PFSK-1 (cell line): ENCODE data around the gene EI24.

Experiments
- FOXP2 ChIP-seq: optimal IDR thresholded peaks from 2 replicates; pipeline ENCODE3; 2011; ENCODE audit warnings: borderline replicate concordance, control low read depth, inconsistent platforms; ENCODE audit not compliant: insufficient read depth; ENCODE audit errors: extremely low read length, extremely low read depth
- POLR2AphosphoS5 ChIP-seq: IDR thresholded peaks from 2 replicates; pipeline ENCODE4 v1.6.1; 2012; ENCODE audit warnings: low read depth, mild to moderate bottlenecking, control low read depth, low read length, moderate library complexity
- SIN3A ChIP-seq: IDR thresholded peaks from 2 replicates; pipeline ENCODE4 v1.6.1; 2012; ENCODE audit warnings: mild to moderate bottlenecking, low read length, moderate library complexity, borderline replicate concordance; ENCODE audit not compliant: insufficient read depth
- TAF1 ChIP-seq: IDR thresholded peaks from 2 replicates; pipeline ENCODE4 v1.6.1; 2012; ENCODE audit warnings: low read length, control low read depth, borderline replicate concordance; ENCODE audit not compliant: insufficient read depth
- TF ChIP-seq, protein P1 (sequence below), 2 experiments: IDR thresholded peaks; 2 replicates each; pipeline versions ENCODE4 v1.6.1 to v1.8.0; 2011 to 2012; ENCODE audit warnings: low read depth in 2 of 2, low read length in 2 of 2, control low read depth in 1 of 2, inconsistent platforms in 1 of 2, mild to moderate bottlenecking in 1 of 2, moderate library complexity in 1 of 2; ENCODE audit not compliant: insufficient read depth in 1 of 2

DNA sequence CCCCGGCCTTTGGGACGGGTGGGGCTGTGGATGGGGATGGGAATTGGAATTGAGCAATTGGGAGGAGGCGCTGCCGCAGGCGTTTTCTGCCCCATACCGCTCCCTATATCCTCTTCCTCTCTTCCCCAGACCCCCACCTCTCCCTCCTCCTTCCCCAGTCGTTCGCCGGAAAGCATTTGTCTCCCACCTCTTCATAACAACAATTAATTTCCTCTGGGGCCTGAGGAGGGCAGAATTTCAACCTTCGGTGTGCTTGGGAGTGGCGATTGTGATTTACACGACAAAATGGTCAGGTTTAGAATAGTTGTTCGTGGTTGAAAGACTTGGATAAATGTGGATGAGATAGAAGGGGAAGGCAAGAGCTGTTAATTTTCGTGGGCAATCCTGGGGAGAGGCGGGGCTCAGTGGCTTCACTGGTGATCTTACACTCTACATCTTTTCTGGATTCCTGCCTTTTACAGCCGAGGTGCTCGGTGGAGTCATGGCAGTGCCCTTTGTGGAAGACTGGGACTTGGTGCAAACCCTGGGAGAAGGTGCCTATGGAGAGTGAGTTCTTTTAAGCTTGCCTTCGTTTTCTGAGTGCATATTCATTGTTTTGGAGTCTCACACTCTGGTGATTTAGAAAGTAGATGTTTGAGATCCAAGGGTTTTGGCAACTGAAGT, 57.1 kb downstream of the EI24 start:
- TF ChIP-seq, protein P1, sequence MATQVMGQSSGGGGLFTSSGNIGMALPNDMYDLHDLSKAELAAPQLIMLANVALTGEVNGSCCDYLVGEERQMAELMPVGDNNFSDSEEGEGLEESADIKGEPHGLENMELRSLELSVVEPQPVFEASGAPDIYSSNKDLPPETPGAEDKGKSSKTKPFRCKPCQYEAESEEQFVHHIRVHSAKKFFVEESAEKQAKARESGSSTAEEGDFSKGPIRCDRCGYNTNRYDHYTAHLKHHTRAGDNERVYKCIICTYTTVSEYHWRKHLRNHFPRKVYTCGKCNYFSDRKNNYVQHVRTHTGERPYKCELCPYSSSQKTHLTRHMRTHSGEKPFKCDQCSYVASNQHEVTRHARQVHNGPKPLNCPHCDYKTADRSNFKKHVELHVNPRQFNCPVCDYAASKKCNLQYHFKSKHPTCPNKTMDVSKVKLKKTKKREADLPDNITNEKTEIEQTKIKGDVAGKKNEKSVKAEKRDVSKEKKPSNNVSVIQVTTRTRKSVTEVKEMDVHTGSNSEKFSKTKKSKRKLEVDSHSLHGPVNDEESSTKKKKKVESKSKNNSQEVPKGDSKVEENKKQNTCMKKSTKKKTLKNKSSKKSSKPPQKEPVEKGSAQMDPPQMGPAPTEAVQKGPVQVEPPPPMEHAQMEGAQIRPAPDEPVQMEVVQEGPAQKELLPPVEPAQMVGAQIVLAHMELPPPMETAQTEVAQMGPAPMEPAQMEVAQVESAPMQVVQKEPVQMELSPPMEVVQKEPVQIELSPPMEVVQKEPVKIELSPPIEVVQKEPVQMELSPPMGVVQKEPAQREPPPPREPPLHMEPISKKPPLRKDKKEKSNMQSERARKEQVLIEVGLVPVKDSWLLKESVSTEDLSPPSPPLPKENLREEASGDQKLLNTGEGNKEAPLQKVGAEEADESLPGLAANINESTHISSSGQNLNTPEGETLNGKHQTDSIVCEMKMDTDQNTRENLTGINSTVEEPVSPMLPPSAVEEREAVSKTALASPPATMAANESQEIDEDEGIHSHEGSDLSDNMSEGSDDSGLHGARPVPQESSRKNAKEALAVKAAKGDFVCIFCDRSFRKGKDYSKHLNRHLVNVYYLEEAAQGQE (IDR thresholded peaks at IDR 0.05; ENCODE audit: insufficient read depth in 1 of 2, low read depth in 2 of 2, low read length in 2 of 2): no peak
- no peak for TF ChIP-seq POLR2AphosphoS5
- peak; percentile 10 for TF ChIP-seq FOXP2
- TF ChIP-seq SIN3A: peak; percentile 65; the same call in 1 of the 2 replicates
- TF ChIP-seq TAF1: no peak
